T-helper 2 cell (primary cell): ENCODE data around the gene HPSE2.
"Not testable (repeated sequence)": the region's sequence is repeated elsewhere in the genome, so short reads cannot be mapped to it uniquely, and the experiment has no call there.

ENCODE experiments used
- DNase-seq, 5 experiments: peaks; one replicate each; pipeline versions ENCODE4 v3.0.0 to v3.0.0-alpha.2; 2012 to 2022

Gene HPSE2

GRCh38 chr10:98916526-98917125 is 319.0 kb downstream of the HPSE2 start:
- DNase-seq: peak in 1 of 5 experiments; percentile 4

- DNase-seq: no peak
These were observed 319.7 kb downstream of the HPSE2 start for GRCh38 chr10:98915911-98916310.

GRCh38 chr10:98910546-98910945 is 325.1 kb downstream of the HPSE2 start:
- no peak for DNase-seq

GRCh38 chr10:98910048-98910447 is 325.6 kb downstream of the HPSE2 start:
- no peak for DNase-seq

GRCh38 chr10:98908868-98909267 is 326.8 kb downstream of the HPSE2 start:
- DNase-seq: no peak

GRCh38 chr10:98908247-98908646 is 327.4 kb downstream of the HPSE2 start:
- DNase-seq: not testable (repeated sequence)

- DNase-seq: no peak
These were observed 334.1 kb downstream of the HPSE2 start for GRCh38 chr10:98901441-98902110.

- no peak for DNase-seq
These were observed 336.6 kb downstream of the HPSE2 start for GRCh38 chr10:98899018-98899417.

GRCh38 chr10:98892523-98892922 is 343.1 kb downstream of the HPSE2 start:
- no peak for DNase-seq

GRCh38 chr10:98886686-98887085 is 349.0 kb downstream of the HPSE2 start:
- no peak for DNase-seq

GRCh38 chr10:98885378-98885777 is 350.3 kb downstream of the HPSE2 start:
- DNase-seq: peak in 1 of 5 experiments; percentile 2

- no peak for DNase-seq
These were observed 353.9 kb downstream of the HPSE2 start for GRCh38 chr10:98881789-98882188.

- no peak for DNase-seq
These were observed 354.7 kb downstream of the HPSE2 start for GRCh38 chr10:98880971-98881370.

- DNase-seq: no peak
These were observed 356.7 kb downstream of the HPSE2 start for GRCh38 chr10:98878921-98879320.

GRCh38 chr10:98878418-98878817 is 357.2 kb downstream of the HPSE2 start:
- no peak for DNase-seq

GRCh38 chr10:98861962-98862361 is 373.7 kb downstream of the HPSE2 start:
- DNase-seq: no peak

- no peak for DNase-seq
These were observed 377.1 kb downstream of the HPSE2 start for GRCh38 chr10:98858525-98858924.

- no peak for DNase-seq
These were observed 380.1 kb downstream of the HPSE2 start for GRCh38 chr10:98855403-98856189.

GRCh38 chr10:98852686-98853085 is 383.0 kb downstream of the HPSE2 start:
- no peak for DNase-seq

GRCh38 chr10:98848361-98848760 is 387.3 kb downstream of the HPSE2 start:
- DNase-seq: no peak

GRCh38 chr10:98846787-98847186 is 388.9 kb downstream of the HPSE2 start:
- no peak for DNase-seq

GRCh38 chr10:98833542-98833941 is 402.1 kb downstream of the HPSE2 start:
- no peak for DNase-seq

GRCh38 chr10:98832738-98833137 is 402.9 kb downstream of the HPSE2 start:
- DNase-seq: no peak

- DNase-seq: no peak
These were observed 403.5 kb downstream of the HPSE2 start for GRCh38 chr10:98832196-98832595.
